NT2/D1 (cell line): ENCODE data around the gene ATP5PO.
"Not testable (repeated sequence)": the region's sequence is repeated elsewhere in the genome, so short reads cannot be mapped to it uniquely, and the experiment has no call there.

Source experiments
- DNase-seq: peaks from one replicate; pipeline ENCODE4 v3.0.0-alpha.2; 2011; ENCODE audit warnings: low read depth, low spot score
- H3K27me3 ChIP-seq: 2 replicates; pipeline ENCODE4 v1.6.0; 2011; ENCODE audit warnings: mild to moderate bottlenecking; ENCODE audit not compliant: insufficient read length, insufficient read depth
- H3K36me3 ChIP-seq: 2 replicates; pipeline ENCODE4 v1.6.1; 2011; ENCODE audit warnings: mild to moderate bottlenecking, low read length, mixed read lengths; ENCODE audit not compliant: insufficient read depth, insufficient read length
- H3K4me1 ChIP-seq: 2 replicates; pipeline ENCODE4 v1.5.1; 2011; ENCODE audit not compliant: insufficient read depth, insufficient read length
- H3K4me3 ChIP-seq: 2 replicates; pipeline ENCODE4 v1.5.1; 2011; ENCODE audit warnings: low read depth; ENCODE audit not compliant: insufficient read length
- H3K9ac ChIP-seq: 2 replicates; pipeline ENCODE4 v1.6.0; 2011; ENCODE audit warnings: low read depth; ENCODE audit not compliant: insufficient read length
- H3K9me3 ChIP-seq: 2 replicates; pipeline ENCODE4 v1.5.1; 2011; ENCODE audit warnings: mild to moderate bottlenecking, low read length; ENCODE audit not compliant: insufficient read depth
- SUZ12 ChIP-seq: IDR thresholded peaks from 2 replicates; pipeline ENCODE4 v1.6.1; 2011; ENCODE audit not compliant: insufficient read length, insufficient read depth; ENCODE audit errors: extremely low read depth
- YY1 ChIP-seq: IDR thresholded peaks from 2 replicates; pipeline ENCODE4 v1.6.1; 2011; ENCODE audit not compliant: insufficient read length, insufficient read depth
- ZNF274 ChIP-seq: IDR thresholded peaks from 2 replicates; pipeline ENCODE4 v1.6.1; 2011; ENCODE audit warnings: mild to moderate bottlenecking, low read depth, low read length

ATP5PO gene

DNA sequence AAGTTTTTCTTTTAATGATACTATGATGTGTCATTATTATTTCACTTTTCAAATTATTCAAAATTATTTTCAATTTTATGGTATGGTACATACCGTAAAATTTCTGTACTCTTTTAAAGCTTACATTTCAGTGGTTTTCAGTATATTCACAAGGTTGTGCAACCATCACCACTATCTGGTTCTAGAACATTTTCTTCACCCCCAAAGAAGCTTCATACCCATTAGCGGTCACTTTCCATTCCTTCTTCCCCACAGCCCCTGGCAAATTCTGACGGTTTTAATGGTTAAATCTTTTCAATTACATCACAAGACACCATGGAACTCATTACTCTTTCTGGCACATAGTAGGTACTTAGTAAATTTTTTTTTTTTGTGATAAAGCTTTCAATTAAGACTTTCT is 22.8 kb upstream of the ATP5PO start:
- peaks cover 2% of the 10 kb centered on the region for H3K4me1 ChIP-seq
- no peak for DNase-seq
- peaks cover 7% of the 10 kb centered on the region; the same call in 1 of the 2 replicates for H3K9me3 ChIP-seq
- no peak overlapping the region for H3K4me3 ChIP-seq
- peaks cover 30% of the 10 kb centered on the region for H3K36me3 ChIP-seq
- TF ChIP-seq YY1, result no peak
- no peak for TF ChIP-seq SUZ12
- no peak for TF ChIP-seq ZNF274
- no peaks in the 10 kb centered on the region for H3K27me3 ChIP-seq
- H3K9ac ChIP-seq, result no peak overlapping the region

DNA sequence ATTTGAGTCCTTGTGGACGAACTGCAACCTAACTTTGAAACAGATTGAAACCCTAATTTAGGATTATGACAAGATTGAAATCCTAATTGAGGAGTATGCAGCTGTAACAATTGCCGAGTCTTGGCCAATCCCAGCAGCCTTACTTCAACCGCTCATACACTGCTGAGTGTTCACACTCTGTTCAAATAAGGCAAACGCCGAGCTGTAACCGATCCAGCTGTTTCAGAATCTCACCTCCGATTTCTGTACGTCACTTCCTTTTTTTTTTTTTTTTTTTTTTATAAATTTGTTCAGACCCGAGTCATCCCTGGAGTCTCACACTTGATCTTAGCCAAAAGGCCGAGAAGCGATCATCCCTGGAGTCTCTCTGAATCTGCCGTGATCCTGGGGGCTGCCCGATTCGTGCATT is 22.3 kb upstream of the ATP5PO start:
- Histone ChIP-seq H3K36me3 (peaks cover 30% of the 10 kb centered on the region), H3K9ac (no peak overlapping the region), H3K4me1 (peaks cover 2% of the 10 kb centered on the region), H3K9me3 (peaks cover 11% of the 10 kb centered on the region; the same call in 1 of the 2 replicates), H3K27me3 (no peaks in the 10 kb centered on the region), H3K4me3 (no peak overlapping the region)
- no peak for DNase-seq
- TF ChIP-seq SUZ12 (no peak), ZNF274 (no peak)

DNA sequence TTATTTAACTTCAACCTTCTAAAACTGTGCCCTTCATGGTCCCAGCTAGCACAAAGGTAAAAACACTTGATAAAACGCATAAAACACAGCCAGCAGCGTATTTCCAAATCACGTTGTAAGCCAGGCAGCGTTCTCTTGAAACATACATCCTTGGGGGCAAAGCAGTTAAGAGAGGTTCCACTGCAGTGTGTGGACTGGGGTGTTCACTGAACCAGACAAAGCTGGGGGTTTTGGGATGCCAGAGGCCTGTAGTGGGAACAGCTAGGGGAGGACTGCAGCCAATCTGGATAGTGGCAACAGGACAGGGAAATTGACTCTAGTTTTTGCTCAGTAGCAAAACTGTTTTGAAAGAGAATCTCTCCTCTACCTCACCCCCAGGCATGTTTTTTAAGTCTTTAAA is 21.5 kb upstream of the ATP5PO start:
- Histone ChIP-seq H3K4me3 (no peak overlapping the region), H3K36me3 (peaks cover 30% of the 10 kb centered on the region), H3K27me3 (no peaks in the 10 kb centered on the region), H3K9me3 (peaks cover 19% of the 10 kb centered on the region; the same call in 1 of the 2 replicates), H3K4me1 (peaks cover 2% of the 10 kb centered on the region), H3K9ac (no peak overlapping the region)
- TF ChIP-seq ZNF274, result no peak
- no peak for TF ChIP-seq YY1
- no peak for TF ChIP-seq SUZ12
- no peak for DNase-seq

DNA sequence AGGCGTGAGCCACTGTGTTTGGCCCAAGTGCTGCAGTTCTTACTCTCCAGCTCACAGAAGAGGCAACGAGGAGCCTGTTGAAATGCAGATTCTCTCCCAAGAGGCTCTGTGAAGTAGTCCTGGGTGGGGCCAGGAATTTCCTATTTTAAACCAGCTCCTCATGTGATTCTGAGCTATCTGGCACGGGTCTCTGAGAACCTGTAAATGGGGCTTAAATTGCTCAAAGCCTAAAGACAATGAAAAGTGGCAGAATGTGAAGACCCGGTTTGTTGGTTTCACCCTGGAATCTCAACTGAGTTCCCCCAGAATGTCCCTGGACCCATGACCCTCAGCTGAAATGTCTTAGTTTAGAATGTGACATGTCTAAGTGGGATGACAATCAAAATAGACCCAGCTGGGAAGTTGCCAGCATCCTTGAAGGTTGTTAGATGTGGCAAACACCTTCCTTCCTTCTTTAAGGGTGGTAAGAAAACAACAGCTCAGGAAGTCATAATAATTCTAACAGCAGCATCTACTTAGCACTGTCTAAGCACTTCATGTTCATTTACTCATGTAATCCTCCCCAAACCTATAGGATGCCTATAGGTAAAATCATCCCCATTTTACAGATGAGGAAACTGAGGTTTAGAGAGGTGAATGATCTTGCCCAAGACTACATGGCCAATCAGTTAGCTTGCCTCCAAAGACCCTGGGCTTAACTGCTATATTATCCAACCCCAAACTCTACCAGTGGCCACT is 20.9 kb upstream of the ATP5PO start:
- no peak for TF ChIP-seq ZNF274
- no peak for TF ChIP-seq YY1
- TF ChIP-seq SUZ12, result no peak

DNA sequence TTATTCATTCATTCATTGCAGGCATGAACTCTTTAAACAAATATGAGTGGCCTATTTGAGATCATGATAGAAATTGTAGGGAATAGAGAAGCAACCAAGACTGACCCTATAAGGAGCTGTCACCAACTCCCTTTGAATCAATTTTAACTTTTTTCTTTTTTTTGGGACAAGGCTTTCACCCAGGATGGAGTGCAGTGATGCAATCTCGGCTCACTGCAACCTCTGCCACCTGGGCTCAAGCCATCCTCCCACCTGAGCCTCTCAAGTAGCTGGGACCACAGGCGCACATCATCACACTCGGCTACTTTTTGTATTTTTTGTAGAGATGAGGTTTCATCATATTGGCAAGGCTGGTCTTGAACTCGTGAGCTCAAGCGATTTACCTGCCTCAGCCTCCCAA is 17.1 kb upstream of the ATP5PO start:
- DNase-seq, result no peak
- peaks cover 23% of the 10 kb centered on the region for H3K36me3 ChIP-seq
- H3K9me3 ChIP-seq, result peaks cover 19% of the 10 kb centered on the region; the same call in 1 of the 2 replicates
- no peak overlapping the region for H3K9ac ChIP-seq
- peak overlapping the region; percentile 64 for H3K4me3 ChIP-seq
- TF ChIP-seq YY1 (no peak), ZNF274 (no peak), SUZ12 (no peak)
- no peaks in the 10 kb centered on the region for H3K27me3 ChIP-seq
- peaks cover 2% of the 10 kb centered on the region for H3K4me1 ChIP-seq

More for the DNA sequence above, 20.9 kb upstream of the ATP5PO start:
- H3K27me3 ChIP-seq, result no peaks in the 10 kb centered on the region
- DNase-seq, result peak; percentile 38
- peaks cover 23% of the 10 kb centered on the region; the same call in 1 of the 2 replicates for H3K9me3 ChIP-seq
- H3K4me3 ChIP-seq, result no peak overlapping the region
- H3K36me3 ChIP-seq, result peaks cover 30% of the 10 kb centered on the region
- H3K9ac ChIP-seq, result no peak overlapping the region
- peaks cover 2% of the 10 kb centered on the region for H3K4me1 ChIP-seq

DNA sequence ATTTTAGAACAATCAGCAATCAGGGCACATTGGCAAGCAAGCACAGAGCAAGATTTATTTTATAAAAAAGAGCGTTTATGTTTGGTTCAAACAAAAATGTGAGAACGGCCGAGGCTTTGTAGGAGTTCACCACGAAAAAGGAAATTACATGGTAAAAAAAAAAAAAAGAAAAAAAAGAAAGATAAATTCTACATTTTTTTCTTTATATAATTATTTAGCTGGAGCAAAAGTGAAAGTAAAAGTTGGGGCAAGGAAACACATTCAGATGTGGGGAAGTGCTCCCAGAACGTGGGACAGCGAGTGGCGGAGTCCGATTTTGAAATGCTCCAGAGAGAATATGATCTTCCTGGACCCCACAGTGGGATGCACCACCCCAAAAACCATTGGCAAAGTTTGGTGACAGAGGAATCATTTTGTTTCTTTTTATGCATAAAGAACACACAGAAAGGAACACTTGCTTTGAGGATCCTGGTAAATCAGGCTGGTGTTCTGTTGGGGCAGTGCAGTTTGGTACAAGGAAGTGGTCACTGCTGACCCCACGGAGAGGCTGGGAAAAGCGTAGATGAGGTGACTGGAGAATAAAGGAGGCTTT is 16.3 kb upstream of the ATP5PO start:
- TF ChIP-seq ZNF274, result no peak
- TF ChIP-seq SUZ12, result no peak
- TF ChIP-seq YY1, result no peak
- DNase-seq, result no peak

DNA sequence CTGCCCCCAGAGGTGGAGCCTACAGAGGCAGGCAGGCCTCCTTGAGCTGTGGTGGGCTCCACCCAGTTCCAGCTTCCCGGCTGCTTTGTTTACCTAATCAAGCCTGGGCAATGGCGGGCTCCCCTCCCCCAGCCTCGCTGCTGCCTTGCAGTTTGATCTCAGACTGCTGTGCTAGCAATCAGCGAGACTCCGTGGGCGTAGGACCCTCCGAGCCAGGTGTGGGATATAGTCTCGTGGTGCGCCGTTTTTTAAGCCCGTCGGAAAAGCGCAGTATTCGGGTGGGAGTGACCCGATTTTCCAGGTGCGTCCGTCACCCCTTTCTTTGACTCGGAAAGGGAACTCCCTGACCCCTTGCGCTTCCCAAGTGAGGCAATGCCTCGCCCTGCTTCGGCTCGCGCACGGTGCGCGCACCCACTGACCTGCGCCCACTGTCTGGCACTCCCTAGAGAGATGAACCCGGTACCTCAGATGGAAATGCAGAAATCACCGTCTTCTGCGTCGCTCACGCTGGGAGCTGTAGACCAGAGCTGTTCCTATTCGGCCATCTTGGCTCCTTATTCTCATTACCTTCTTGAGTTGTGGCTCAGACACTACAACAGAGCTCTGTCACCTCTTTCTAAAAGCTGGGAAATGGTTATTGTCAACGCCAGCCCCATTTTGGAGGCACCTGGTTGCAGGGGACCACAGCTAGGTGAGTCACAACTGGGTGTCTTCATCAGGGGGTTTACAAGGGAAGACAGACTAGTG is 15.6 kb upstream of the ATP5PO start:
- peak overlapping the region; percentile 64 for H3K4me3 ChIP-seq
- peak overlapping the region; percentile 74 for H3K9ac ChIP-seq
- DNase-seq, result peak; percentile 47
- H3K9me3 ChIP-seq, result peaks cover 19% of the 10 kb centered on the region; the same call in 1 of the 2 replicates
- not testable (repeated sequence) for H3K27me3 ChIP-seq, H3K4me1 ChIP-seq
- H3K36me3 ChIP-seq, result peaks cover 23% of the 10 kb centered on the region

More for the DNA sequence above, 16.3 kb upstream of the ATP5PO start:
- Histone ChIP-seq H3K4me1 (peaks cover 2% of the 10 kb centered on the region), H3K27me3 (no peaks in the 10 kb centered on the region), H3K9ac (peak overlapping the region; percentile 74), H3K4me3 (peak overlapping the region; percentile 64), H3K36me3 (peaks cover 23% of the 10 kb centered on the region), H3K9me3 (peaks cover 19% of the 10 kb centered on the region; the same call in 1 of the 2 replicates)

DNA sequence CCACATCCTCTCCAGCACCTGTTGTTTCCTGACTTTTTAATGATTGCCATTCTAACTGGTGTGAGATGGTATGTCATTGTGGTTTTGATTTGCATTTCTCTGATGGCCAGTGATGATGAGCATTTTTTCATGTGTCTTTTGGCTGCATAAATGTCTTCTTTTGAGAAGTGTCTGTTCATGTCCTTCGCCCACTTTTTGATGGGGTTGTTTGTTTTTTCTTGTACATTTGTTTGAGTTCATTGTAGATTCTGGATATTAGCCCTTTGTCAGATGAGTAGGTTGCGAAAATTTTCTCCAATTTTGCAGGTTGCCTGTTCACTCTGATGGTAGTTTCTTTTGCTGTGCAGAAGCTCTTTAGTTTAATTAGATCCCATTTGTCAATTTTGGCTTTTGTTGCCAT is 10.6 kb upstream of the ATP5PO start:
- H3K9me3 ChIP-seq, H3K9ac ChIP-seq, DNase-seq, H3K4me3 ChIP-seq, H3K36me3 ChIP-seq, H3K4me1 ChIP-seq, H3K27me3 ChIP-seq: not testable (repeated sequence)
